WTC11 (cell line): Measurements from ENCODE around the gene C1QBP.

Experiments used
- ESRRA ChIP-seq: sonication (generic); formaldehyde crosslinking; IDR thresholded peaks from 2 replicates; pipeline ENCODE4 v1.8.1; 2022; ENCODE audit warnings: mild to moderate bottlenecking, missing genetic modification reagents, borderline replicate concordance
- PRRX2 ChIP-seq: fragments of 250-450 bp; sonication (Bioruptor Pico); IDR thresholded peaks from 2 replicates; pipeline ENCODE4 v1.8.0; 2021; ENCODE audit warnings: mild to moderate bottlenecking
- USF2 ChIP-seq: sonication (generic); formaldehyde crosslinking; IDR thresholded peaks from 2 replicates; pipeline ENCODE4 v1.8.1; 2023; ENCODE audit warnings: mild to moderate bottlenecking, missing genetic modification reagents, moderate library complexity
- TF ChIP-seq, protein P1 (sequence below): fragments of 200-600 bp; IDR thresholded peaks from 2 replicates; pipeline ENCODE4 v1.8.0; 2022; ENCODE audit warnings: antibody characterized with exemption

GRCh38 chr17:5466295-5466694 lies 27.3 kb upstream of the C1QBP start:
- no peak for TF ChIP-seq PRRX2 (CRISPR knock-in tag)
- TF ChIP-seq ESRRA (CRISPR knock-in tag), result no peak
- no peak for TF ChIP-seq USF2 (CRISPR knock-in tag)
- TF ChIP-seq, protein P1, sequence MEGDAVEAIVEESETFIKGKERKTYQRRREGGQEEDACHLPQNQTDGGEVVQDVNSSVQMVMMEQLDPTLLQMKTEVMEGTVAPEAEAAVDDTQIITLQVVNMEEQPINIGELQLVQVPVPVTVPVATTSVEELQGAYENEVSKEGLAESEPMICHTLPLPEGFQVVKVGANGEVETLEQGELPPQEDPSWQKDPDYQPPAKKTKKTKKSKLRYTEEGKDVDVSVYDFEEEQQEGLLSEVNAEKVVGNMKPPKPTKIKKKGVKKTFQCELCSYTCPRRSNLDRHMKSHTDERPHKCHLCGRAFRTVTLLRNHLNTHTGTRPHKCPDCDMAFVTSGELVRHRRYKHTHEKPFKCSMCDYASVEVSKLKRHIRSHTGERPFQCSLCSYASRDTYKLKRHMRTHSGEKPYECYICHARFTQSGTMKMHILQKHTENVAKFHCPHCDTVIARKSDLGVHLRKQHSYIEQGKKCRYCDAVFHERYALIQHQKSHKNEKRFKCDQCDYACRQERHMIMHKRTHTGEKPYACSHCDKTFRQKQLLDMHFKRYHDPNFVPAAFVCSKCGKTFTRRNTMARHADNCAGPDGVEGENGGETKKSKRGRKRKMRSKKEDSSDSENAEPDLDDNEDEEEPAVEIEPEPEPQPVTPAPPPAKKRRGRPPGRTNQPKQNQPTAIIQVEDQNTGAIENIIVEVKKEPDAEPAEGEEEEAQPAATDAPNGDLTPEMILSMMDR, result no peak
